ENCODE measurements around the gene SYNJ2.

DNA sequence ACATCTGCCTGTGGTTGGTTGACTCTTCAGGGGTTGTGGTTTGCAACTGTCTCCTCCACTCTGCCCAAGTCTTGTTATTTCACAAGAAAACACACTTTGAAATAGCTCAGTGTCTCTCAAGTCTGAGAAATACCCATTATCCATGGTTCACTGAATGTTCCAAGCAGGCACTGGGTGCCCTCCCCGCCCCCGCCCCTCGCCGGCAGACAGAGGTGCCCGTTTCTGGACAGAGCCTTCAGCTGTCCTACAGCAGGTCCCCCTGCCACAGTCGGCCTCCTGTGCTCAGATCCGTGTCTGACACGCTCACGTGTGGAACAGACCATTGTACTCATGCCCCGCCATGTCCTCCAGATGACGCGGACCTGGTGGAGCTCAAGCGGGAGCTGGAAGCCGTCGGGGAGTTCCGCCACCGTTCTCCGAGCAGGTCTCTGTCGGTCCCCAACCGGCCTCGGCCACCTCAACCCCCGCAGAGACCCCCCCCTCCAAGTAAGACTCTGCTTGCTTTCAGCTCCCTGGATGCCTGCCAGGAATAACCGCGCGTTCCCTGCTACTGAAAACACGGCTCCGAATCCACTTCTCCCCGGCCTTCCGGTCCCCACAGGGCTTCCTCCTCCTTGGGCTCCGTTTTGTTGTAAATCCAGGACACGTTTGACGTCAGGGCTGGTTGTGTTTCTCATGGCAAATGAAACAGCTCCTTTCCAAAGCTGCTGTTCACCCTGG is 105.0 kb downstream of the SYNJ2 start:
- TF ChIP-seq, protein P1, sequence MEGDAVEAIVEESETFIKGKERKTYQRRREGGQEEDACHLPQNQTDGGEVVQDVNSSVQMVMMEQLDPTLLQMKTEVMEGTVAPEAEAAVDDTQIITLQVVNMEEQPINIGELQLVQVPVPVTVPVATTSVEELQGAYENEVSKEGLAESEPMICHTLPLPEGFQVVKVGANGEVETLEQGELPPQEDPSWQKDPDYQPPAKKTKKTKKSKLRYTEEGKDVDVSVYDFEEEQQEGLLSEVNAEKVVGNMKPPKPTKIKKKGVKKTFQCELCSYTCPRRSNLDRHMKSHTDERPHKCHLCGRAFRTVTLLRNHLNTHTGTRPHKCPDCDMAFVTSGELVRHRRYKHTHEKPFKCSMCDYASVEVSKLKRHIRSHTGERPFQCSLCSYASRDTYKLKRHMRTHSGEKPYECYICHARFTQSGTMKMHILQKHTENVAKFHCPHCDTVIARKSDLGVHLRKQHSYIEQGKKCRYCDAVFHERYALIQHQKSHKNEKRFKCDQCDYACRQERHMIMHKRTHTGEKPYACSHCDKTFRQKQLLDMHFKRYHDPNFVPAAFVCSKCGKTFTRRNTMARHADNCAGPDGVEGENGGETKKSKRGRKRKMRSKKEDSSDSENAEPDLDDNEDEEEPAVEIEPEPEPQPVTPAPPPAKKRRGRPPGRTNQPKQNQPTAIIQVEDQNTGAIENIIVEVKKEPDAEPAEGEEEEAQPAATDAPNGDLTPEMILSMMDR (IDR thresholded peaks at IDR 0.05; ENCODE audit: poor library complexity, severe bottlenecking): no peak
- TF ChIP-seq EP300 (conservative IDR thresholded peaks at IDR 0.05; ENCODE audit: poor library complexity, severe bottlenecking) (no peak), RAD21 (conservative IDR thresholded peaks at IDR 0.05) (no peak), SMC3 (conservative IDR thresholded peaks at IDR 0.05; ENCODE audit: poor library complexity) (no peak), EZH2 (IDR thresholded peaks at IDR 0.05; ENCODE audit: borderline replicate concordance, insufficient read depth, low read length, poor library complexity, severe bottlenecking) (no peak), POLR2AphosphoS5 (IDR thresholded peaks at IDR 0.05) (no peak), TAF1 (IDR thresholded peaks at IDR 0.05; ENCODE audit: low read depth) (no peak)
- TF ChIP-seq, protein P2, sequence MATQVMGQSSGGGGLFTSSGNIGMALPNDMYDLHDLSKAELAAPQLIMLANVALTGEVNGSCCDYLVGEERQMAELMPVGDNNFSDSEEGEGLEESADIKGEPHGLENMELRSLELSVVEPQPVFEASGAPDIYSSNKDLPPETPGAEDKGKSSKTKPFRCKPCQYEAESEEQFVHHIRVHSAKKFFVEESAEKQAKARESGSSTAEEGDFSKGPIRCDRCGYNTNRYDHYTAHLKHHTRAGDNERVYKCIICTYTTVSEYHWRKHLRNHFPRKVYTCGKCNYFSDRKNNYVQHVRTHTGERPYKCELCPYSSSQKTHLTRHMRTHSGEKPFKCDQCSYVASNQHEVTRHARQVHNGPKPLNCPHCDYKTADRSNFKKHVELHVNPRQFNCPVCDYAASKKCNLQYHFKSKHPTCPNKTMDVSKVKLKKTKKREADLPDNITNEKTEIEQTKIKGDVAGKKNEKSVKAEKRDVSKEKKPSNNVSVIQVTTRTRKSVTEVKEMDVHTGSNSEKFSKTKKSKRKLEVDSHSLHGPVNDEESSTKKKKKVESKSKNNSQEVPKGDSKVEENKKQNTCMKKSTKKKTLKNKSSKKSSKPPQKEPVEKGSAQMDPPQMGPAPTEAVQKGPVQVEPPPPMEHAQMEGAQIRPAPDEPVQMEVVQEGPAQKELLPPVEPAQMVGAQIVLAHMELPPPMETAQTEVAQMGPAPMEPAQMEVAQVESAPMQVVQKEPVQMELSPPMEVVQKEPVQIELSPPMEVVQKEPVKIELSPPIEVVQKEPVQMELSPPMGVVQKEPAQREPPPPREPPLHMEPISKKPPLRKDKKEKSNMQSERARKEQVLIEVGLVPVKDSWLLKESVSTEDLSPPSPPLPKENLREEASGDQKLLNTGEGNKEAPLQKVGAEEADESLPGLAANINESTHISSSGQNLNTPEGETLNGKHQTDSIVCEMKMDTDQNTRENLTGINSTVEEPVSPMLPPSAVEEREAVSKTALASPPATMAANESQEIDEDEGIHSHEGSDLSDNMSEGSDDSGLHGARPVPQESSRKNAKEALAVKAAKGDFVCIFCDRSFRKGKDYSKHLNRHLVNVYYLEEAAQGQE (IDR thresholded peaks at IDR 0.05; ENCODE audit: borderline replicate concordance): no peak

All from neural cell (in vitro differentiated cells).